ENCODE results near the gene NISCH.
"Not testable (repeated sequence)": the region's sequence is repeated elsewhere in the genome, so short reads cannot be mapped to it uniquely, and the experiment has no call there.

Gene NISCH

GRCh38 chr3:52515192-52515591 lies 59.8 kb downstream of the NISCH start:
- no peak for DNase-seq (ENCODE audit: low read depth)

- no peak for DNase-seq (ENCODE audit: low read depth)
Observed at GRCh38 chr3:52516509-52517195, 61.2 kb downstream of the NISCH start.

DNA sequence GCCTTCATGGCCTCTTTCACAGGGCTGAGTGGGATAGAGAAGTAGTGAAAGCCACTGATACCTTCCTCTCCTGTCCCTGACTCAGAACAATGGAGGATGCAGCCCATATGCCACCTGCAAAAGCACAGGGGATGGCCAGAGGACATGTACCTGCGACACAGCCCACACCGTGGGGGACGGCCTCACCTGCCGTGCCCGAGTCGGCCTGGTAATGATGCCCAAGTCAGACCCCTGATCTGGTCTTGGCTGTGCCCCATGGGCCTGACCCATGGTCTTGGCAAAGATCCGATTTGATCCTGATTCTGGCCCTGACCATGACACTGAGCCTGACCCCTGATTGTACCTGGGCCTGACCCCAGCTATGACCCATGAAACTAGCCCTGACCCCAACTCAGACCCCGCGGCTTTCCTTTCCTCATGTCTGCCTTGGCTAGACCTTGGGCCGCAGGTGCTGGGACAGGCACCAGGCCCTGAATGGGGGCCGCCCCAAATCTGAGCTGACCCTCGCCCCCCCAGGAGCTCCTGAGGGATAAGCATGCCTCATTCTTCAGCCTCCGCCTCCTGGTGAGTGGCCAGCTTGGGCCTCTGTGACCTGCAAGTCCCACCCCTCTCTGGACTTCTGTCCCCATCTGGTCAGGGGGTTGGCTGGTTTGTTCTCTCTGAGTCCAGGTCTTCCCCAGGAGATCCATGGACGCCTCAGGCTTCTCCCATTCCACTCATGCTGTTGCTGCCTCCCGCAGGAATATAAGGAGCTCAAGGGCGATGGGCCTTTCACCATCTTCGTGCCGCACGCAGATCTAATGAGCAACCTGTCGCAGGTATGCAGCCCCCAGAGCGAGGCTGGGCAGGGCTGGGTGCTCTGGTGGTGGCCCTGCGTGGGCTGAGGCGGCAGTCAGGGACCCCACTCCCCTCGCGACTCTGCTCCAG lies 62.7 kb downstream of the NISCH start:
- no peak for DNase-seq (ENCODE audit: low read depth)

GRCh38 chr3:52518723-52519444 lies 63.5 kb downstream of the NISCH start:
- DNase-seq (ENCODE audit: low read depth), result no peak

GRCh38 chr3:52519445-52520140 lies 64.2 kb downstream of the NISCH start:
- no peak for DNase-seq (ENCODE audit: low read depth)

GRCh38 chr3:52520141-52520667 lies 64.8 kb downstream of the NISCH start:
- no peak for DNase-seq (ENCODE audit: low read depth)

- no peak for DNase-seq (ENCODE audit: low read depth)
Observed at GRCh38 chr3:52520716-52521487, 65.5 kb downstream of the NISCH start.

DNA sequence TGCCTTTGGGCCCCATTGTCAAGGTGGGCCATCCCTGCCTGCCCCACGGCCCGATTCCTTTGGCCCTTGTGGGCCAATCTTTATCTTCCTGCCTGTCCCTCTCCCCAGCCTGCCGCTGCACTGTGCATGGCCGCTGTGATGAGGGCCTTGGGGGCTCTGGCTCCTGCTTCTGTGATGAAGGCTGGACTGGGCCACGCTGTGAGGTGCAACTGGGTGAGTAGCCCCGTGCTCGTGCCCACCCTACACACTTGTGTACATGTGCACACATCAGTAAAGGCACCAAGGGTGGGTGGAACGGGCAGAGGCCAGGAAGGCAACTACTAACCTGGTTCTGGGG lies 66.1 kb downstream of the NISCH start:
- DNase-seq (ENCODE audit: low read depth), result no peak

GRCh38 chr3:52521881-52522650 lies 66.7 kb downstream of the NISCH start:
- no peak for DNase-seq (ENCODE audit: low read depth)

- DNase-seq (ENCODE audit: low read depth), result no peak
Observed at GRCh38 chr3:52522651-52523251, 67.3 kb downstream of the NISCH start.

- no peak for DNase-seq (ENCODE audit: low read depth)
Observed at GRCh38 chr3:52523386-52524257, 68.2 kb downstream of the NISCH start.

- DNase-seq (ENCODE audit: low read depth), result no peak
Observed at GRCh38 chr3:52524258-52524751, 68.9 kb downstream of the NISCH start.

- no peak for DNase-seq (ENCODE audit: low read depth)
Observed at GRCh38 chr3:52524752-52525679, 69.6 kb downstream of the NISCH start.

GRCh38 chr3:52525680-52526561 lies 70.5 kb downstream of the NISCH start:
- no peak for DNase-seq (ENCODE audit: low read depth)

DNA sequence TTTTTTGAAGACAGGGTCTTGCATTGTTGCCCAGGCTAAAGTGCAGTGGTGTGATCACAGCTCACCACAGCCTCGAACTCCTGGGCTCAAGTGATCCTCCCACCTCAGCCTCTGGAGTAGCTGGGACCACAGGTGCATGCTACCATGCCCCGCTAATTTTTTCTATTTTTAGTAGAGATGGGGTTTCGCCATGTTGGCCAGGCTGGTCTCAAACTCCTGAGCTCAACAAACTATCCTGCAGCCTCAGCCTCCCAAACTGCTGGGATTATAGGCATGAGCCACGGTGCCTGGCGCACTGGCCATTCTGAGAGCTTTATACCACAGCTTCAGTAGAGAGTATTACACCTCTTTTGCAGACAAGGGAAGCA lies 71.3 kb downstream of the NISCH start:
- not testable (repeated sequence) for DNase-seq (ENCODE audit: low read depth)

DNA sequence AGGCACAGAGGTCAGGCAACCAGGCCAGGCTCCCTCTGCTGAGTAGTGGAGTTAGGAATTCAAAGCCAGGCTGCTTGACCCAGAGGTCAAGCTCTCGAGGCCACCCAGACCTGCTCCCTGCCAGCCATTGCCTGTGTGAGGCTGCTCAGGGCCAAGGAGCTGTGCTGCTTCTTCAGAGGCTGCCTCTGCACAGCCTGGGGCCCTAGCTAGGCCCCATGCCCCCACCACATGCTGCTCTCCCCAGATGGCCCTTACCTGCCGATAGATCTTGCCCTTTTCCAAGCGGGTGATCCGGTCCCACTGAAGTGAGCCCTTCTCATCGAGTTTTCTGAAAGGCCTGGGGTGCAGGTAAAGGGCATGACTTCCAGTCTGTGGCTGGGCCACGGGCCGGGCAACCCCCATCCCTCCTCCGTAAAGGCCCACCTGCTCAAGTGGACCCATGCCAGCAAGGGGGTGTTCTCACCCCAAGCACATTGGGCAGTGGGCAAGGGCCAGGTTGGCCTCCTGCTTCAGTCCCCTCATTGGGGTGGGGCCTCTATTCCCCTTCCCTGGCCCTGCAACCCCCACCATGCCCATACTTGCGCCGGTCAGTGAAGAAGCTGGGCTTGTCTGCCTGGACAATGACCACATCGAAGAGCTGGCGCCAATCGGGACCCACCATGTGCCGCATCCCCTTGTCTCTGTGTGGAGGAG lies 71.8 kb downstream of the NISCH start:
- no peak for DNase-seq (ENCODE audit: low read depth)
